ENCODE measurements around the gene EFCAB6. TPM values are rescaled to one million over a fixed set of nuclear protein-coding genes. Genes with fewer than 3 reads are reported as not detected.

EFCAB6 gene
- total and polyA plus RNA-seq, 12 donors = 1.6 to 4.8 (median 2.9) TPM

DNA sequence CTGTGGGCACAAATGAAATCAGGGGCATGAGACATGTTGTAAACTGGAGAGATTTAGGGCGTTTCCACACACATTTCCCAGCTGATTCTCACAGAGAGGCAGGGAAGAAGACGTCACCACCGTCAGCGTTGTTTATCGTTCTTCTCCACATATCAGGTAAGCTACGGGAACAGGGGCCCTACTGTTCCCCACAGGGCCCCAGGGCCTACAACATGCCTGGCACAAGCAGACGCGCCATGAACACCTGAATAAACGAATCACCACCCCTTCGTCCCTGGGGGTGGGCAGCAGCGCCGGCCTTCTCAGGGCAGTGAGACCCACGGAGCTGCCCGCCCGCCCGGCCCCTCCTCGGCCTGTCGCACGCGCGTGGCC lies 342 bp downstream of the EFCAB6 start:
- intact Hi-C loops (cut with DNase I) = no loop called here
- TF ChIP-seq POLR2A (IDR thresholded peaks at IDR 0.05) (no peak), CTCF (IDR thresholded peaks at IDR 0.05) (no peak)
- Histone ChIP-seq H3K4me3 (peak overlapping the region; percentile 19 to 83 (median 72)), H3K36me3 (replicated peaks in 1 of 2) (no peaks in the 10 kb centered on the region), H3K4me1 (replicated peaks in 1 of 2) (peaks cover 0 to 9% of the 10 kb centered on the region in 2 donors), H3K27ac (peak overlapping the region in 4 of 5 donors; percentile 60 to 84 (median 75)), H3K27me3 (no peaks in the 10 kb centered on the region), H3K9me3 (replicated peaks in 1 of 3) (no peaks in the 10 kb centered on the region)
- DNase-seq = peak in 4 of 7 donors; percentile 37 to 69 (median 47)
- WGBS, 4 donors = 0 to 1% (median 0%) methylated on average over 4 to 21 of the region's 21 CpGs

DNA sequence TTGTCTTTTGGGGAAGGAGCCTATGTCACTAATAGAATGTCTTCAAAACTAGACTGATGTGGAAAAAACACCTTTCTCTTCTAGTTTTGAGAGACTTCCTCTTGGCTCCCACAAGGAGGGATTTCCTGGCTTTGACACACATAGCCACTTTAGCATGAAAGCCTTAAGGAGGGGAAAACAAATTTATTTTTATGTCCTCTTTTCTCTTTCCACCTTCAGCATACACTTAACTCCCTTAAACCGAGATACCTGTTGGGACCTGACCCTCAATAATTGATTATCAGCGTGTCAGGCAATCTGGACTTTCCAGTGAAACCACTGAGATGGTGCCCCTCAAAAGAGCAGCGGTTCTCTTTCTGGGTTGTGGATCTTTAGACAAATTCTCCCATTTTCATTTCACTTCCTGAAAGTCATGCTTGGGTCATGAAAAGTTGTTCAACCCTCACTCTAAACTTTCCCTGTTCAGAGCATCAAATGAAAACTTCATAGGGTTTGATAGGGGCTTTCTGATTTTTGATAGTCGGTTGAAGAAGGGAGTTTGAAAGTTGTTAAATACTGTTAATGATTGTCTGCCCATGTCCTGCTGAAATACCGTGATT lies 9.1 kb downstream of the EFCAB6 start:
- no peak overlapping the region for H3K4me3 ChIP-seq
- 71 to 78% (median 78%) methylated on average over 5 of the region's 5 CpGs for WGBS, 4 donors

DNA sequence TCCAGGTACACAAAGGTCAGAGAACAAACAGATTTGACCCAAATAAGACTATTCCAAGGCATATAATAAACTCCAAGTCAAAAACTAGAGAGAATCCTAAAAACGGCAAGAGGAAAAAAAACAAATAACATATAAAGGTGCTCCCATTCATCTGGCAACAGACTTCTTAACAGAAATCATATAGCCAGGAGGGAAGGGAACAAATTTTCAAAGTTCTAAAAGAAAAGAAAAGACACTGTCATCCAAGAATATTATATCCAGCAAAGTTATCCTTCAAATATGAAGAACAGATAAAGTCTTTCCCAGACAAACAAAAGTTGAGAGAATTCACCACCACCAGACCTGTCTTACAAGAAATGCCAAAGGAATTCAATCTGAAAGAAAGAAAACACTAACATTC lies 11.1 kb downstream of the EFCAB6 start:
- TF ChIP-seq POLR2A (IDR thresholded peaks at IDR 0.05) = no peak
- TF ChIP-seq CTCF (IDR thresholded peaks at IDR 0.05) = no peak
- H3K27me3 ChIP-seq = no peaks in the 10 kb centered on the region
- intact Hi-C loops (cut with DNase I) = no loop called here
- no peaks in the 10 kb centered on the region for H3K36me3 ChIP-seq (replicated peaks in 1 of 2)
- 75 to 90% (median 88%) methylated on average over 1 of the region's 1 CpG for WGBS, 4 donors
- no peak overlapping the region for H3K27ac ChIP-seq
- H3K4me3 ChIP-seq = no peak overlapping the region
- H3K9me3 ChIP-seq (replicated peaks in 1 of 3) = peaks cover 0 to 8% (median 0%) of the 10 kb centered on the region in 3 donors
- DNase-seq = no peak
- no peaks in the 10 kb centered on the region for H3K4me1 ChIP-seq (replicated peaks in 1 of 2)

More for the DNA sequence above, 9.1 kb downstream of the EFCAB6 start:
- intact Hi-C loops (cut with DNase I) = no loop called here
- Histone ChIP-seq H3K9me3 (replicated peaks in 1 of 3) (peaks cover 0 to 8% (median 0%) of the 10 kb centered on the region in 3 donors), H3K36me3 (replicated peaks in 1 of 2) (no peaks in the 10 kb centered on the region), H3K27me3 (no peaks in the 10 kb centered on the region), H3K27ac (no peak overlapping the region), H3K4me1 (replicated peaks in 1 of 2) (no peaks in the 10 kb centered on the region)
- TF ChIP-seq CTCF (IDR thresholded peaks at IDR 0.05) = no peak
- no peak for TF ChIP-seq POLR2A (IDR thresholded peaks at IDR 0.05)
- DNase-seq = no peak

DNA sequence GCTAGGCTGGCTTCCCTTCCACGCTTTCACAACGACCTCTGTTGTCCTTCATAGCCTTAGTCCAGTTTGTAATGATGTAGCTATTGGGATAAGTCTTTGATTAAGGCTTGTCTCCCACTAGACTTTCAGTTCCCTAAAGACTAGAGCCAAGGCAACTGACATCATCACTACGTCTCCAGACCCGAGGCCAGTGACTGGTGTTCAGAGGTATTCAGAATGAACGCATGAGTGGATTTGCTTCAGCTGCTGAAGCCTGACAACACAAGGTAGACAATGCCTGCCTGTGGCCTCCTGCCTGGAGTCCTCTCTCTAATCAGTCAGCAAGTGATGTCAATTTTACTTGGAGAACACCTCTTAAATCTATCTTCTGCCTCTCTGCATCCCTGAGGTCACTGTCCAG lies 13.6 kb downstream of the EFCAB6 start:
- no peak for DNase-seq
- H3K36me3 ChIP-seq (replicated peaks in 1 of 2) = no peaks in the 10 kb centered on the region
- no peaks in the 10 kb centered on the region for H3K27me3 ChIP-seq
- no peak overlapping the region for H3K4me3 ChIP-seq
- no peaks in the 10 kb centered on the region for H3K4me1 ChIP-seq (replicated peaks in 1 of 2)
- WGBS, 4 donors = 62 to 90% (median 75%) methylated on average over 5 of the region's 5 CpGs
- no peak overlapping the region for H3K27ac ChIP-seq
- TF ChIP-seq POLR2A (IDR thresholded peaks at IDR 0.05) (no peak), CTCF (IDR thresholded peaks at IDR 0.05) (no peak)
- H3K9me3 ChIP-seq (replicated peaks in 1 of 3) = peaks cover 0 to 8% (median 0%) of the 10 kb centered on the region in 3 donors
- intact Hi-C loops (cut with DNase I) = no loop called here

Measured in adrenal gland (tissue), 12 donors.